Small intestine (tissue), 7 donors: ENCODE data around the gene CD44. TPM values are rescaled to one million over a fixed set of nuclear protein-coding genes. Genes with fewer than 3 reads are reported as not detected.

Source experiments
- DNase-seq, 2 donors: peaks; one replicate each; pipeline versions ENCODE4 v3.0.0 to v3.0.0-alpha.2; 2013
- FAIRE-seq: peaks from 2 replicates; lab custom pipeline; 2012; peaks lifted over from hg19 to GRCh38; lab: Jason Lieb, UNC
- H3K27ac ChIP-seq, 3 donors: one replicate each; pipeline ENCODE4 v1.5.1; 2013; ENCODE audit warnings: low read length in 2 of 3, mild to moderate bottlenecking in 2 of 3, control low read depth in 1 of 3, inconsistent platforms in 1 of 3, low read depth in 1 of 3, moderate library complexity in 1 of 3
- H3K27me3 ChIP-seq, 3 donors: one replicate each; pipeline ENCODE4 v1.6.1; 2013; ENCODE audit warnings: low read length in 3 of 3, inconsistent platforms in 1 of 3; ENCODE audit not compliant: control insufficient read depth in 3 of 3, insufficient read depth in 3 of 3
- H3K36me3 ChIP-seq, 3 donors: one replicate each; pipeline ENCODE4 v1.6.1; 2013; ENCODE audit warnings: low read length in 3 of 3, inconsistent platforms in 1 of 3, low read depth in 1 of 3, mild to moderate bottlenecking in 1 of 3, moderate library complexity in 1 of 3; ENCODE audit not compliant: control insufficient read depth in 3 of 3, insufficient read depth in 2 of 3
- H3K4me1 ChIP-seq, 3 donors: one replicate each; pipeline ENCODE4 v1.6.1; 2013; ENCODE audit warnings: low read length in 2 of 3, inconsistent platforms in 1 of 3, low read depth in 1 of 3, mild to moderate bottlenecking in 1 of 3, moderate library complexity in 1 of 3; ENCODE audit not compliant: control insufficient read depth in 3 of 3, insufficient read depth in 2 of 3
- H3K4me3 ChIP-seq, 3 donors: one replicate each; pipeline ENCODE4 v1.5.1; 2013; ENCODE audit warnings: low read length in 3 of 3, control low read depth in 1 of 3, inconsistent platforms in 1 of 3, low read depth in 1 of 3, mild to moderate bottlenecking in 1 of 3, moderate library complexity in 1 of 3
- H3K9me3 ChIP-seq, 2 donors: one replicate each; pipeline ENCODE4 v1.6.1; 2013; ENCODE audit warnings: low read depth in 1 of 2, low read length in 1 of 2; ENCODE audit not compliant: control insufficient read depth in 2 of 2, insufficient read depth in 1 of 2
- WGBS, 3 donors: extraction: QIAGEN DNeasy Blood & Tissue Kit; methylation state at CpG; one replicate each; pipeline ENCODE4 v1.1.7; 2013; 5-methylcytosine and 5-hydroxymethylcytosine counted together
- polyA plus RNA-seq, 4 donors: library from polyadenylated mRNA; stranded (reverse) in 3 of 4; unstranded in 1 of 4; fragments of 200-250 nt in 3 of 4; fragments of 120-200 nt in 1 of 4; gene quantifications; one replicate each; pipeline versions ENCODE4 v1.2.1 to v1.2.3, GENCODE V29; 2013
- donor health status: healthy with polysubstance abuse.
- donor health status: control.
- donor health status: control.
- donor health status: Bipolar disorder and iron deficiency.
- donor health status: healthy.

Gene CD44
- polyA plus RNA-seq, 4 donors = 5.4 to 89.6 (median 19.6) TPM

DNA sequence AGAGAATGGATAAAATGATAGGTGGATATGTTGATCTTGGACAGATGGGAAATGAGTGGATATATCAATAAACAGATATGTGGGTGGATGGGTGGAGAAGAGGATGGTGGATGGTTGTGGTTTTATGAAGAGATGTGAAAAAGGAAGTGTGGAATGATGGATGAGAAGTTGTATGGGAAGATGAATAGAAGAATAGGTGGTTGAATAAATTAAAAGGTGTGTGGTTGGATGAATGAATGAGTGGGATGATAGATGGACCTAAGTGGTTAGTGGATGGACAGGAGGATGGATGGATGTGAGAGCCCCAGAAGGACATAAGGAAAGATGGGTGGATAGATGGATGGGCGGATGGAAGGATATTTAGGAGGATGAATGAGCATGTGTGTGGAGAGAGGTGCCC is 913 bp upstream of the CD44 start:
- no peak for FAIRE-seq
- Histone ChIP-seq H3K27ac (peak overlapping the region in 1 of 3 donors; percentile 95), H3K4me3 (peak overlapping the region in 1 of 3 donors; percentile 61), H3K27me3 (peaks cover 0 to 35% (median 0%) of the 10 kb centered on the region in 3 donors), H3K4me1 (peaks cover 4 to 16% (median 6%) of the 10 kb centered on the region in 3 donors), H3K9me3 (no peaks in the 10 kb centered on the region), H3K36me3 (no peaks in the 10 kb centered on the region)
- DNase-seq = no peak
- WGBS, 3 donors = 65 to 88% (median 82%) methylated on average over 1 of the region's 1 CpG

DNA sequence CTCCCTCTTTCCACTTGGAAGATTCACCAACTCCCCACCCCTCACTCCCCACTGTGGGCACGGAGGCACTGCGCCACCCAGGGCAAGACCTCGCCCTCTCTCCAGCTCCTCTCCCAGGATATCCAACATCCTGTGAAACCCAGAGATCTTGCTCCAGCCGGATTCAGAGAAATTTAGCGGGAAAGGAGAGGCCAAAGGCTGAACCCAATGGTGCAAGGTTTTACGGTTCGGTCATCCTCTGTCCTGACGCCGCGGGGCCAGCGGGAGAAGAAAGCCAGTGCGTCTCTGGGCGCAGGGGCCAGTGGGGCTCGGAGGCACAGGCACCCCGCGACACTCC is 397 bp upstream of the CD44 start:
- FAIRE-seq (no peak), DNase-seq (no peak)
- peaks cover 0 to 35% (median 0%) of the 10 kb centered on the region in 3 donors for H3K27me3 ChIP-seq
- 3 to 8% (median 5%) methylated on average over 16 of the region's 16 CpGs for WGBS, 3 donors
- no peaks in the 10 kb centered on the region for H3K36me3 ChIP-seq
- H3K4me1 ChIP-seq = peaks cover 4 to 21% (median 6%) of the 10 kb centered on the region in 3 donors
- no peaks in the 10 kb centered on the region for H3K9me3 ChIP-seq
- peak overlapping the region; percentile 61 to 77 (median 65) for H3K4me3 ChIP-seq
- peak overlapping the region in 2 of 3 donors; percentile 54 to 95 for H3K27ac ChIP-seq

DNA sequence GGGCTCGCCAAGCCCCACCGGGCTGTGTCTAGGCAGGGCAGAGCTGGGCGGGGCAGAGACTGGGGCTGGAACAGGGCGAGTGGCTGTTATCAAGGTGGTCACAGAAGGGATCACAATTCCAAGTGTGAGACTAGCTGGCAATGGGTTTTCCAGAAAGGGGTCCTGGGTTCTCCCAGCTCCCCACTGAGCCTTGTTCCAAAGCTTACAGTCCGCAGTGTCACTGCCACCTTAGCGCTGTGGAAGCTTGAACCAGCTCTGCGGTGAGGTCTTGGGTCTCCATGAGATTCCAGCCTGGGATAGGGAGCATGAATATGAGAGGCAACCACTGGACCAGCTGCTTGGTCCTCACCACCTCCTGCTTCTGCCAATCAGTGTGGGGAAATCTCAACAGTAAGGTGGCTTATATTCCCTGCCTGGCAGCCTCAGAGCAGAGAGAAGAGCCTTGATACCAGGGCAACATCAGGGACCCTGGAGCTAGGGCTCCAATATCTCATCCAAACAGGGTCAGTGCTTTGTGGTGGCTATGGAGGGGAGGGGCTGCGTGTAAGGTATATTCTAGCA is 831 bp downstream of the CD44 start:
- no peak for FAIRE-seq
- H3K4me1 ChIP-seq = peaks cover 4 to 31% (median 6%) of the 10 kb centered on the region in 3 donors

DNA sequence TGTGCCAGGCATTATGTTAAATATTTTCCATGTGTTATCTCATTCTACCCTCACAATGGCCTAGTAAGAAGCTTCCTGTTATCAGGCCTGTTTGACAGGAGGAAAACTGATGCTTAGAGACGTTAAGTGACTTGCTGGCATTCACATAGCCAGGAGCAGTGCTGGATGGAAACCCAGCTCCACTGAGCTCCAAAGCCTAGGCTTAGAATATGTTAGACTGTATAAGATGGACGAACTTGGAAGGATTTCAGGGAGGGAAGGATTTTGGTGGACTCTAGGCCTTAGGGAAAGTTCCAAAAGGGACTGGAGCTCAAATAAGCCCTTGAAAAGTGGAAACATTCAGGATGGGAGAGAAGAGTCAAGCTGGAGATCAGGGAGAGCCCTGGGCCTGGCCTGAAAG is 2.1 kb downstream of the CD44 start:
- DNase-seq (no peak), FAIRE-seq (no peak)
- WGBS, 3 donors = 12 to 17% (median 16%) methylated on average over 2 of the region's 2 CpGs
- Histone ChIP-seq H3K9me3 (no peaks in the 10 kb centered on the region), H3K36me3 (no peaks in the 10 kb centered on the region), H3K27me3 (peaks cover 0 to 31% (median 0%) of the 10 kb centered on the region in 3 donors), H3K4me3 (peak overlapping the region; percentile 7 to 65 (median 26)), H3K4me1 (peaks cover 6 to 42% (median 7%) of the 10 kb centered on the region in 3 donors), H3K27ac (peak overlapping the region in 2 of 3 donors; percentile 27 to 95)

More for the DNA sequence above, 831 bp downstream of the CD44 start:
- Histone ChIP-seq H3K9me3 (no peaks in the 10 kb centered on the region), H3K27me3 (peaks cover 0 to 35% (median 0%) of the 10 kb centered on the region in 3 donors), H3K27ac (peak overlapping the region; percentile 13 to 95 (median 53)), H3K4me3 (peak overlapping the region; percentile 61 to 77 (median 65)), H3K36me3 (no peaks in the 10 kb centered on the region)
- peak; percentile 12 to 72 for DNase-seq
- 2 to 7% (median 2%) methylated on average over 8 of the region's 8 CpGs for WGBS, 3 donors

DNA sequence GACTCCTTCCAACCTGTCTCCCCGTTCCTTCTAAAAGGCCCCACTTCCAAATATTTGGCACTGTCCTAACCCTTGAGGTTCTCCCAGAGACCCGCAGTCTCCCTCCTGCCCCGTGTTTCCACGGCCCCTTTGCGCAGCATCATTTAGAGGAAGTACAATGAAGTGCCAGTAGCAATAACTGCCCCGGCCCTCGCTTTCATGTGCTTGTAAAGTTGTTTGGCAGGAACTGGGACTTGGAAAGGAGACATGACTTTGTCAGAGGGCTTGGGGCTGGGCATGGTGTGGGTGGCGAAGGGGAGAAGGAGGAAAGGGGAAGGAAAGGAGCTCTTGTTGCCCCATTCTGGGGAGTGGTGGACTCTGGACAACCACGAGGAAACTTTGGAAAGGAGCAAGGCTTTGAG is 2.6 kb downstream of the CD44 start:
- 4 to 22% (median 21%) methylated on average over 9 of the region's 9 CpGs for WGBS, 3 donors
- Histone ChIP-seq H3K9me3 (no peaks in the 10 kb centered on the region), H3K4me3 (peak overlapping the region in 2 of 3 donors; percentile 5 to 26), H3K27me3 (peaks cover 0 to 28% (median 0%) of the 10 kb centered on the region in 3 donors), H3K27ac (peak overlapping the region in 1 of 3 donors; percentile 95), H3K4me1 (peaks cover 6 to 44% (median 7%) of the 10 kb centered on the region in 3 donors), H3K36me3 (no peaks in the 10 kb centered on the region)
- DNase-seq (peak in 1 of 2 donors; percentile 55), FAIRE-seq (no peak)

DNA sequence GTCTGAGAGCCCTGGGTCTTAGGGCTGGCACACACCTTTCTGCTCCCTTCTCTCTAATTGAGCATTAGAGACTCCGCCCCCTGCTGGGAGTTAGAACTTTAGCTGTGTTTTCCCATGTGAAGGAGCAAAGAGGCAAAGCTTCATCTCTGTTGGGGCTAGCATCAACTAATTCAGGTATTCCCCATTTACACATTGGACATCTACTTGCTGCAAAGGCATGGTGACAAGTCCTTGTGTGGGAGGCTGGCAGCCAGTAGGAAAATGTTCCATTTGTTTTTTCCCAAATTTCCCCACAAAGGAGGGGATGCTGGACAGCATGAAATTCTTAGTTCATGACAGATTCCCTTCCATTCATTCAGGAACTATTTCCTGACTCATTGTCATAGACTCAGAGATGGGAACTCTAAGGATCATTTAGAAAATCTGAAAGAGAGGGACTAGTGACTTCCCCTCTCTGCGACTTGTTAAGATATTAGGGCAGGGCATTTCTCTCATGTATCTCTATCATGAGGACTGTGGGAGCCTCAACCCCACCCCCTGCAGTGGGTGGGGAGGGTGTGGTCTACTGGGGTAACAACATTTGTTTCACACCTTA is 3.6 kb downstream of the CD44 start:
- no peak for DNase-seq
- H3K4me1 ChIP-seq = peaks cover 6 to 52% (median 7%) of the 10 kb centered on the region in 3 donors
- no peak overlapping the region for H3K4me3 ChIP-seq
- no peaks in the 10 kb centered on the region for H3K36me3 ChIP-seq
- 50 to 69% (median 59%) methylated on average over 2 of the region's 2 CpGs for WGBS, 3 donors
- H3K9me3 ChIP-seq = no peaks in the 10 kb centered on the region
- FAIRE-seq = no peak
- peaks cover 0 to 25% (median 0%) of the 10 kb centered on the region in 3 donors for H3K27me3 ChIP-seq
- peak overlapping the region in 1 of 3 donors; percentile 6 for H3K27ac ChIP-seq

DNA sequence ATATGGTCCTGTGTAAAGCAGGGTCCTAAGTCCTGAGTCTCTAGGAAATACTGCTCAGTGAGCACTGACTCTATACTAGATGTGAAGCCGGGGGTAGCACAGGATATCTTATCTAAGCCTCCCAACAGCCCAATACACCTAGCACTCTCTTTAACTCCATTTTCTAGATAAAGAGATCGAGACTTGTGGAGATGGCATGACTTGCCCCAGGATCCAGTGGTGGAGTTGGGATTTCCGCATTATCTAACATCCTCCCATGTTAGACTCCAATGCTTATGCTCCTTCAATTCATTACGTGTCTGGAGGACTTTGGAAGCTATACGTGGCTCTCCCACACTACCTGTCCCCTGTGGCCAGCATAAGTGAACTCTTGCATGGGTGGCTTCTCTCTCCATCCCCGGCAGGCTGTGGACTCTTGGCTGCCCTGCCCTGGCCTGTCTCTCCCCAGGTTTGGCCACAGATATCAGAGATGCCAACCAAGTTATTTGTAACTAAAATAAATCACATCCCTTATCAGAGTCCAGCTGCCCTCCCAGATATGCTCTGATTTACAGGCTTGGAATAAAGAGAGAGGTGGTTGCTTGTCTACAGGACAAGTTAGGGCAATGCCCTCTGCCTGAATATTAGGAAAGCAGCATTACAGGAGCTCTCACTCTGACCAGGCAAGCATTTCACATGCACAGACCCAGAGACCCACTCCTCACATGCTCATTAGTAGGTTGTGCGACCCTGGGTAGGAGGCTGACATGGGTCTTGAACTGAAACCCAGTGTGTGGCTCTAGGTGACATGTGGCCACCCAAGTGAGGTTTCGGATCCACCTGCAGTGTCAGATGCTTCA is 4.5 kb downstream of the CD44 start:
- peaks cover 0 to 20% (median 0%) of the 10 kb centered on the region in 3 donors for H3K27me3 ChIP-seq
- H3K9me3 ChIP-seq = no peaks in the 10 kb centered on the region
- no peak overlapping the region for H3K4me3 ChIP-seq
- H3K4me1 ChIP-seq = peaks cover 6 to 49% (median 7%) of the 10 kb centered on the region in 3 donors
- DNase-seq (peak in 1 of 2 donors; percentile 46), FAIRE-seq (no peak)
- peak overlapping the region in 1 of 3 donors; percentile 81 for H3K27ac ChIP-seq
- WGBS, 3 donors = 41 to 57% (median 42%) methylated on average over 8 of the region's 8 CpGs
- no peaks in the 10 kb centered on the region for H3K36me3 ChIP-seq

DNA sequence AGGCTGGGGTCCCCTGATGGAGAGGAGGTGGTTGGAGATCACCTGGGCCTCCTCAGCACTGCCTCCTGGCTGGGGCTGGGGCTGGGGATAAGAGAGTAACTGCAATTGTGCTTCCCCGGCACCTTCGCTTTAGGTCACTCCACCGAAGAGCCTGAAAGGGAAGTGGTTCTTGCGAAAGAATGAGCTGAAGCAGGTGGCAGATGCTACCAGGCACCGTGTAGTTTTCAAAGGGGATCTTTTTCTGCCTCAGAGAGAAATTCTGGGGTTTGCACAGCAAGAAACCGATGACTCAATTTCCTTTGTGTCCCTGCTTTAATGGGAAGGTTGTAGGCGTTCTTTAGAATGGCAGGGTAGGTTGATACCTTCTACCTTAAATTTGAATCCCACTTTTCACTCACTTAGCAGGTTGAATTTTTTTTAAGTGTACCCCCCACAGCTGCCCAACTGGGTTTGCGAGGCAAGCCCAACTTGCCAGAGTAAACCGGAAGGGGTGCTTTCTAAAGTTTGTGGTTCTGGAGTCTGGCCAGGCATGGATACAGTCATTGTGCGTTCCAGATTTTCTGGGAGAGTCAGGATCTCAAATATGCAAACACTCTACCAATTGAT is 5.3 kb downstream of the CD44 start:
- Histone ChIP-seq H3K36me3 (no peaks in the 10 kb centered on the region), H3K9me3 (no peaks in the 10 kb centered on the region), H3K27me3 (peaks cover 0 to 13% (median 0%) of the 10 kb centered on the region in 3 donors), H3K4me1 (peaks cover 6 to 48% (median 7%) of the 10 kb centered on the region in 3 donors), H3K27ac (peak overlapping the region in 1 of 3 donors; percentile 81), H3K4me3 (no peak overlapping the region)
- 34 to 38% (median 36%) methylated on average over 10 of the region's 10 CpGs for WGBS, 3 donors
- FAIRE-seq = no peak
- peak in 1 of 2 donors; percentile 34 for DNase-seq
